ENCODE measurements around the gene BHLHE40.

The BHLHE40 gene

DNA sequence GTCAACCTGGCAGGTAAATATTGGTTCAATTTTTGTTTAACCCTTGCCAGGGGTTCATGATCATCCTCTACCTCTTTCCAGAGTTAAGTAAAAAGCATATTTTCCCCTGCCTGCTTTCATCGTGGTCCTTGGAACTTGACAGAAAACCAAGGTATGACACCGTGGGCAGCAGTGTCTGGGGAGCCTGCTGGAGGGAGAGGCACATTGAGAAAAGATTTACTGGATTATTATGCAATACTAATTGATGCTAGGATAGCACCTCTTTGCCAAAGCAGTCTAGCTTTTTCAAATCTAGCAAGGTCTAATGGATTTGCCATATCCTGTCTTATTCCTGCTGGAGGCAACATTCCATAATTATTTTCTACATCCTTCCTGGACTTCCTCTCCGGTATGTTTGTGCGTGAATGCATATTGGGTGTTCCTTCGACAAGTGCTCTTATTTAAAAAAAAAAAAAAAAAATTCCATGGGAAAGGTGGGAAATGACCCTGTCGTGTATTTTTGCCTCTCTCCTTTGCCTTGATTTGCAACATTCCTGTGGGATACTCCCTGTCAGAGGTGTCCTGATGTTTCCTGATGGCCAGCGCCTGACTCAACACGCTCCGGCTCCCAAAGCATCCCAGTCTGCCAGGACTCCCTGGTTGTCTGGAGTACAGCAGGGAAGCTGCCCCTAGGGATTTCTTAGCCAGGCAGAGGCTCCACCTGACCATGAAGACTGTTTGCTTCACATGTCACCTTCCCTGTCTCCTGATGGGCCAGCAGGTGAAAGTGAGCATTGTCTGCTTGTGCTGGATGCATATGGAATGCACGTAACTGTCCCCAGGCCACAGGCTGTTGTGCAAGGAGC is 6.3 kb downstream of the BHLHE40 start:
- no peak for DNase-seq

DNA sequence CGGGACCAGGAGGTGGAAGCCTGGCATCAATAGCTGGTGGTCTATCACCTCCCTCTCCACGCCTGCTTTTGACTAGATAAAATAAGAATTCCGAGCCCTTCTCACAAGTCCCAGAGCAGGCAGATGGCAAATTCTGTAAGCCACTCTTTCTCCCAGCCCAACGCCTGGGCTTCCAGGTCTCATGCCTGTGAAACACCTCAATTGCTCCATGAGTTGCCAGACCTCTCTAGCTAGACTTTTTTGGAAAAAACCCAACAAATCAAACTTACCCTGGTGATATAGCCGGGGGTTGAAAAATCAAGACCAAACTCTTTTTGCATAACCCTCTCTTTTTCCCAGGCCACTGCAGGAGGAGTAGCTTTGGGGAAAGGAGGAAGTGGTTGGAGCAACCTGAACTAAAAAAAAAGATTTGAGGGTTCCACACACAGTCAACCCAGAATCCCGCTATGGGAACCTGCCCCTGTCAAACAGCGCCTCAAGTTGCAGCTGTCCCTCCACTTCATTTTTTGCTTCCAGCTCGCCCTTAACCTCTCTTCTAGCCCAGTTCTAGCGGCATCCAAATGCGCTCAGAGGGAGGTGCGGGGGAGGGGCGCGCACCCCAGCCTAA is 7.0 kb downstream of the BHLHE40 start:
- no peak for DNase-seq

DNA sequence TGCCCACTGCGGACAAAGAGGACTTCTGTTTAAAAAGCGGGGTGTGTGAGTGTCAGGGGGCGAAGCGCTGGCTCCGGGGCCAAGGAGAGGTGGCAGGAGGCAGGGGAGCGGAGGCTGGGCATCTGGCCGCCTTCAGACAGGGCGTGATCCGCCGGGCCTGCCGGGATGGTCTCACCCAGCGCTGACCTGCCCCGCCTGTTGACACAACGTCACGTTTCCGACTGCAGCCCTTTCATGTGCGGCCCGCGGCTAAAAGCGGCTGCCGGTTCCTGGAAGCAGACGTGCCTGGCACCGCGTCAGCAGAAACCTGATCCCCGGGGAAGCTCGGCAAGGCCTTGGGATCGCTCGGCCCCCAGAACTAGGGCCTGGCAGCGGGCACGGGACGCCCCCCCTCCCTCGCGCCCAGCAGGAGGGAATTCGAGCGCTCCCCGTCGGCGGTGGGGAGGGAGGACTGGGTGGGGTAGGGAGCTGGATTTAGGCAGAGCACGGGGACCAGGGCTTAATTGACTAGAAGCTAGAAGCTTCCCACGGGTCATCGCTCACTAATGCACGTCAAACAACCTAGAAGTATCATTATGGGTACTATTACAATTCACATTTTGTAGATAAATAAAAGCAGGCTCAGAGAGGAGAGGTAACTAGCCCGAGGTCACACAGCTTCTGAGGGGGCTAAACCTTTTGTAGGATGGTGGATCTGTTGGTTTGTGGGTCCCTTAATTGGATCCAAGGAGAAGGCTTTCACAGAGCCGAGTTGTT is 7.7 kb downstream of the BHLHE40 start:
- peak; percentile 80 for DNase-seq

DNA sequence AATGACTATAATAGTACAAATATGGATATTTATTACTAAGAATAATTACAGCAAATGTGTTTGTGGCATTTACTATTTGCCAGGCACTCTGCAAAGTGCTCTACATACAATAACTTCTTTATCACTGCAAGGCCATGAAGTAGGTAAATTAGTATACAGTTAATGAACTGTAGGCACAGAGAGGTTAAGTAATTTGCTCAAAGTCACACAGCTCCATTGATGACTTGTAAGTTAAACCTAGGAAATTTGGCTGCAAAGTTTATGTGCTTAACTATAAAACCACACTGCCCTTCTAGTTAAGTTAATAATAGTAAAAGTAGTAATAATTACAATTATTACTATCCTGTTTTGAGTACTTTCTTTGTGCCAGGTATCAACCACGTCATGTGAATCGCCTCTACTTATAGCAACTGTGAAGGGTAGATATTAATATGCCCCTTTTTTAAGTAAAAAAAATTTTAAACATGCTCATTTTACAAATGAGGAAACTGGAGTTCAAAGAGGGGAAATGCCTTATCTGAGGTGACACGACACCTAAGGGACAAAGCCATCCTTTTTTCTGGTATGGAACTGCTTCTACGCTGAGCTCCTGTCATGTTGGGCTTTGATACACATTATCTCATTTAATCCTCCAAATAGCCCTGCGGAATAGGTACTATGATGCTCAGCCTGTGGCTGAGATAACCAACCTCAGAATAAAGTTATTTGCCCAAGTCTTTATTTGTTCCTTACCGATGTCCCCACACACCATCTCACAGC is 8.5 kb downstream of the BHLHE40 start:
- DNase-seq, result no peak

DNA sequence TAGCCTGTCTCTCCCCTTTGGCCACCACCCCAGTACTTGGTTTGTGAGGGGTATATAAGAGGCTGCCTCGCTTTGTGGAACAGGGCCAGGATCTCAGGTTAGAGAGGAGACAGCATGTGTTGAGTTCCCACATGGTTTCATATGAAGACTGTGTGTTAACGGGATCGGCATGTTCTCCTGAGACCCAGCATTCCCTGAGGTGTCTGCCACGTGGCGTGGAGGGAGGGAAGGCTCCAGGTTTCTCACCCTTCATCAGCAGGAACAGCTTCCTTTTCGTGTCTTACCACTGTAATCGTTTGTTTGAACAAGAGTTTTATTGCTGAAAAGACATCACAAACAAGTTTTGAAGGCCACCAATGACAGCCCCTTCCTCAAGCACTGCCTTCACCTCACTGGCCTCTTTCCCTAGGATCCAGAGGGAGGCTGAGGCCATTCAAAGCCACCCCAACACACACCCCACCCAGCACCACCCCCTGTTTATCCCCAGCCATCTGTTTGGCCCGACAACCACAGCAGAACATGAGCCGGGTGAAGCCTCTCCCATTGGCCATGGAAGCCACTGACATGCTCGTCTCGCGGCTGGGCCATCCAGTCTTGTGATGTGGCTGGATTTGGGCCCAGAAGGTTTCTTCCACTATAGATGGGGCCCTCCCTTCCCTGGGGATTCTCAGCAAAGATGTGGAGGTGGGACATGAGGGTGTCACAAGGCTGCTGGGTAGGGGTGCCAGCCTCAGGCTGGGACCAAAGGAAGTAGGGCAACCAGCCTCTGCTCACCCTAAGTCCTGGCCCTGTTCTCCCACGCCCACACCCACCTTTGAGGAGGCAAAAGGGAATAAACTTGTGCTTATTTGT is 10.0 kb downstream of the BHLHE40 start:
- DNase-seq, result no peak

DNA sequence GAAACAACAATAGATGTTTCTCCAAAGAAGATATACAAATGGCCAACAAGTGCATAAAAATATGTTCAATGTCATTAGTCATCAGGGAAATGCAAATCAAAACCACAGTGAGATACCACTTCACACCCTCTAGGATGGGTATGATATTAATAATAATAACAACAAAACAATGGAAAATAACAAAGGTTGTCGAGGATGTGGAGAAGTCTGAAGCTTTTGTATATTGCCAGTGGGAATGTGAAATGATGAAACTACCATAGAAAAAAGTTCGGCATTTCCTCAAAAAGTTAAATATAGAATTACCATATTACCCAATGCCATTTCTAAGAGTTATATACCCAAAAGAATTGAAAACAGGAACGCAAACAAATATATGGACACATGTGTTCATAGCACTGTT is 10.8 kb downstream of the BHLHE40 start:
- DNase-seq, result no peak

DNA sequence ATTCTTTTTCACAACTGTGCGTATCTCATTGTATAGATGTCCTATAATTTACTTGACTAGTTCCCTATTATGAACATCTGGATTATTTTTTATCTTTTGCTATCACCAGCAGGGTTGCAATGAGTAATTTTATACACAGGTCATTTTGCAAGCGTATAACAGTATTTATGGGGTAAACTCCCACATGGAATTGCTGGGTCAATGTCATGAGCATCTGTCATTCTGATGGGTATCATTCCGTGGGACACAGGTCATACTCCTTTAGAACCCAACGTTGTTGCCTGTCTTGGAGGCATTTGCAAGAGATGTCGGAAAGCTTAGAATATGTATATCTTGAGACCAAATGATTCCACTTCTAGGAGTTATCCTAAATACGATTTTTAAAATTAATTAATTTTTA is 12.9 kb downstream of the BHLHE40 start:
- DNase-seq, result no peak

DNA sequence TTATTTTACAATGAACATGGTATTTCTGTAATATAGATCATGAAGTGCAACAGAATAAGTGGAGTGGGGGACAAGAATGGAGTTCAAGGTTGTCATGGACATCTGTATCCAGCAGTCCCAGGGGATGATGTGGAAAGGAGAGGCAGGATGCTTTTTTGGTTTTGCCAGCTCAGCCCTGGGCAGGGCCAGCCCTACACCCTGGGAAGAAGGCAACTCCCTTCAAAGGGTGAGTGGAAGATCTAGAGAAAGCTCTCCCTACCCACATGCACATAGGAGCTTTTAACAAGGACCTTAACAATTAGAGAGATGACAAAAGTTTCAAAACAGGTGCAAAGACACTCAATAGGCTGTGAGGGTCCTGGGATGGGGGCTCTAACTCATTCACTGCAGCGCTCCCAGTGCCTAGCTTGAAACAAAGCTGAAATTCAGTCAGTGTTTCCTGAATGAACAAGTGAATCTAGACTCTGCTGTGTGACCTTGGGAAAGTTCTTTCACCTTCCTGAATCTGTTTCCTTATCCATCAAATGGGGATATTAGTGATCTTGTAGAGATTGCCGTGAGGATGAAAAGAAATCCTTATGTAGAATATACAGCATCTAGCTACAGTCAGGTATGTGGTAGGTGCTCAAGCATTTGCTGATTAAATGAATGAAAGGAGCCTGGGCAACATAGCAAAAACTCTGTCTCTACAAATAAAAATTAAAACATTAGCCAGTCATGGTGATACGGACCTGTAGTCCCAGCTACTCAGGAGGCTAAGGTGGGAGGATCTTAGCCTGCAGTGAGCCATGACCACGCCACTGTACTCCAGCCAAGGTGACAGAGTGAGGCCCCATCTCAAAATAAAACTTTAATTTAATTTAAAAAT is 14.3 kb downstream of the BHLHE40 start:
- no peak for DNase-seq

DNA sequence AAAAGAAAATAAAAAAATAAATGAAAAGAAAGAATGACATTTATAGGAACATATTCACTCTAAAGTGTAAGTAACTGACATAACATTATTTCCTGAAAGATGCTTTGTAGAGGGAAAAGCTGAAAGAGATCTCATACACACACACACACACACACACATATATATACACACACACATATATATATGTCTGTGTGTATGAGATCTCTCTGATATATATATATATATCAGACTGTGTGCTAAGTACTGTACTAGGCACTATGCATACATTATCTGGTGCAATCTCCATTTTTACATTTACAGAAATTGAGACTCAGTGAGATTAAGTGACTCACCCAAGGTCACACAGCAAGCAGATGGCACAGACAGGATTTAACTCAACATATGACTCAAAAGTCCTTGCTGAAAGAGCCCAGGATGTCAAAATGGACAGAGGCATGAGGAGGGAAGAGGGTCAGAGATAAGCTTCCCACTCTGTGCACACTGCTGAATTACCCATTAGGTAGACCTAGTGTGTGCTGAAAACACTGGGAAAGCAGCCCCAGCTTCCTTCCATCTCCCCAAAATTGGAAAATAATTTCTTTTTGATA is 15.0 kb downstream of the BHLHE40 start:
- DNase-seq, result no peak

DNA sequence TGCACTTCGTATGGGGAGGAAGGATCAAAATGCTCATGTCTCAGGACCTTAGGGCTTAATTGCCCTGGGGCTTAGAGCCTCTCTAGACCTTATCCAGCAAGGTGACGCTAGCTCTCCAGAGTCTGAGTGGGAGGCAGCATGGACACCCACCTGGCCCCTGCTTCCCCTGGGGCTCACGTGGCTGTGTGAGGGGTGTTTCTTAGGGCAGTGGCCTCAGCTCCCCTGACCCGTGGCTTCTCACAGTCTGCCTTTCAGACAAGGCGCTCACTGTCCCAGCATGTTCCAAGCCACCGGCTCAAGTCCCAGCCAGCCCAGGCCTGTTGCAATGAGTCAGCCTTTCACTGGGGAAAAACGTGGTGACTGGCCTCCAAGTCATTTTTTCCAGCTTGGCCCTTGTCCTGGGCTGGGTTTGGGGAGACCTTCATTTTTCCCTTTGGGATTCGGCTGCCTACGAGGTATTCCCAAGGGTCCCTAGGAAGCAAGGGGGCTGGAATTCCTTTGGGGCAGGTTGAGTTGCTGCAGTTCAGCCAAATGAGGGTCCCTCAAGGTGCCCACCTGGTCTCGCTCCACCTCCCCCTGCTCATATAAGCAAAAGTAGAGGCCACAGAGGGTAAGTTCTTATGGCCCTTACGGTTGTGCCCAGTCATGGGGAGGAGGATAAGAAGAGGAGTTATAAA is 15.7 kb downstream of the BHLHE40 start:
- no peak for DNase-seq

DNA sequence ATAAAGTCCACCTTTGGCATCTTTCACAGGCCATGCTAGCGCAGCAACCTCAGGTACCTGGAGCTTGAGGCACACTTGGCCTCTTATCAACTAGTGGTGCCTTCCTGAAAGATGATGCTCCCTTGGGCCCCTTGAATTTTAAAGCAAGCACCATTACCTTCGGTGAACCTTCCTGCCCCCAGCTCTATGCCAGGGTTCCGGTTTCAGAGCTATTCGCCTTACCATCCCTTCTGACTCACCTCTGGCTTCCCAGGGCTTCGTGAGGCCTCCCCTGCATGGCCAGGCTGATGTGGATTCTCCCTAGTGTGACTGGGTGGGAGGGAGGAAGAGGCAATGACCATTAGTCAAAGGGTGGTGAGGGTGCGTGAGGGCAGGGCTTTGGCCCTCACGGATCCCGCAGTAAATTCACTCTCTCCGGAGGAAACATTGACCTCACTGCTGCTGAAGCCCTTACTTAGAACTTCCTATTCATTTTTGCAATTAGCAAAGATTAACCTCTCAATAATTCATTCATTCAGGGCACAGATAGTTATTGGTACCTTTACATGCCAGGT is 16.3 kb downstream of the BHLHE40 start:
- DNase-seq, result no peak

DNA sequence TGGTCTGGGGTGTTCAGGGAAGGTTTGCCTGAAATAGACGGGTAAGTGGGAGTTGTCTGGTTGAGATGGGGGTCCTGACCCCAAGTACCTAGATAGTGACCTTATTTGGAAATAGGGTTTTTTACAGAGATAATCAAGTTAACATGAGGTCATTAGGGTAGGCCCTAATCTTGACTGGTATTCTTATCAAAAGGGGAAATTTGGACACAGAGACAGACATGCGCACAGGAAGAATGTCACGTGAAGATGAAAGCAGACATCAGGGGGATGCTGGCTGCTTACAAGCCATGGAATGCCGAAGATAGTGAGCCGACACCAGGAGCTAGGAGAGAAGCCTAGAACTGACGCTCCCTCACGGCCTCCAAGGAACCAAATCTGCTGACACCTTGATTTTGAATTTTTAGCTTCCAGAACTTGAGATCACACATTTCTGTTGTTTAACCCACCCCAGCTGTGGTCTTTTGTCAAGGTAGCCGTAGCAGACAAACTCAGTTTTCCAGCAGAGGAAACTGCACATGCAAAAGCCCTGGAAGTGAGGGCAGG is 17.1 kb downstream of the BHLHE40 start:
- DNase-seq, result no peak

DNA sequence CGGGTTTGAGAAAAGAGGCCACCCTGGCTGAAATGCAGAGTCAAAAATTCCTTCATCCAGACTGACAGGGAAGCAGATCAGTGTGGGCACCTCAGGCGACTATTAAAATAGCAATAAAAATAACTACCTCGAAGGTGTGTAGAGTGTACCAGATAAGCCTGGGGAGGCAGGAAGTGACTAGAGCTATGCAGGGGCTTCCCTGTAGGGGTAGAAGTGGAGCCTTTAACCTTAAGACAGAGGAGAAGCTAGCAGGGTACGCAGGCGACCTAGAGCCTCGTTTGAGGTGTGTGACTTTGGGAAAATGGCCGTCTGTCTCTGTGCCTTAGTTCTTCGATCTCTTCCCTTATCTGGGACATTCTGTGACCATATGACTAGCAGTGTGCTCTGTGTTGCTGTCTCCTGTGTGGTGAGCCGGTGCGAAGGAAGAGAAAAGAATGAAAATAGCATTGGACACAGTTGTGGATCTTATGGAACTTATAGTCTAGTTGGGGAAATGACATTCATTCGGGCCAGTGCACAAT is 17.6 kb downstream of the BHLHE40 start:
- DNase-seq, result no peak

DNA sequence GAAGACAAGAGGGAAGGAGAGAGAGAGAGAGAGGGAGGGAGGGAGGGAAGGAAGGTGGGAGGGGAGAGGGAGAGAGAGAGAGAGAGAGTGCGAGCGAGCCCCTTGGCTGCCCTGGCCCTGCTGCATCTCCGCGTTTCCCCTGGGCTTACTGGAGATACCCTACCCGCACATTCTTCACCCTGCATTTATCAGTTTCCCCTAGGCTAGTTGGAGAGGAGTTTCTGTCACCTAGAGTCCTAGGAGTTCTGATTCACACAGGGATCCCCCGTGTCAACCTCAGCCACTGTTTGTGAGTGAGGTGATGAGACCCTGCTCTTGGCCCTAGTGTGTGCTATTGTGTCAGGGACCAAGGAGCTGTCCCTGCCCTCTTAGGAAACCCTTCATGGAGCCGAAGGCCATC is 18.7 kb downstream of the BHLHE40 start:
- DNase-seq, result no peak

DNA sequence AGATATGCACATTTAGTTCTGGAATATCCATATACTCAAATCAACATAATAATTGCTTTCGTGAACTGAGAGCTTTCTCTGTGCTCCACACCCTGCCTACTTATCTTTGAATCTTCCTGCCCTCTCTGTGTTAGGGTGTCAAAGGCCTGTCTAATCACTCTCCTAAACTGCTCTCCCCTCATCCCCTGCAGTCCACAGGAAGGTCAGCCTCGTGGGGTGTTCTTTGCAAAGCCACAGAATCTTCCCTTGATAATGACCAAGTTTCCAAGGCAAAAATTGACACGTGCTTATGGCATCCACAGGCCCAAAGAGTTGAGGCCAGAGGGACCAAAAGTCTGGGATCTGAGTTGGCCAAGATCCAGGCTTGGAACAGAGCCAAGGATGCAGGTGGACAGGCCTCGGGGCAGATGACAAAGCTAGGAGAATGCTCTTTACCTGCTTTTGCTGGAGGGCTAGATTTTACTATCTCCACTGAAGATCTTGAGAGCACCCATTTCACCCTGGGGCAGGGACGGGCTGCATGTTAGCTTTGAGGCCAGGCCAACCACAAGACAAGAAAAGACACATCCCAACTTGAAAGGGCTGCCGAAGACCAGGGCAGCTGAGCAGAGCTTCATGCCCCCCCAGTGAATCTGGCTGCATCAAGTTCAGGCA is 20.4 kb downstream of the BHLHE40 start:
- DNase-seq, result no peak

DNA sequence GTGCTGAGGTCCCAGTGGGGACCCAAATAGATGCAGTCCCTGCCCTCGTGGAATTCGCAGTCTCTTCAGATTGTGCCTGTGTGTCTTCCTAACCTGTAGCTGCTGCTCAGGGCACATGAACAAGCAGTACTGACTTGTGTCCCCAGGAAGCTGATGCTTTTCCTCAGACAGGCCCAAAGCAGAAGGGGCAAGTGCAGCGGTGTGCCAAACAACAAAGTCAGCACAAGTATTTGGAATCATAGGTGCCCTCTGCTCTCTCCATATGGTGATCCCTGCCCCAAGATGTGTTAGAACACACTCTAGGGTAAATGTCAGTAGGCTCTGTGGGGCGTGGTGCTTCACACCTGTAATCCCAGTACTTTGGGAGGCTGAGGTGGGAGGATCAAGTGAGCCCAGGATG is 21.9 kb downstream of the BHLHE40 start:
- no peak for DNase-seq

DNA sequence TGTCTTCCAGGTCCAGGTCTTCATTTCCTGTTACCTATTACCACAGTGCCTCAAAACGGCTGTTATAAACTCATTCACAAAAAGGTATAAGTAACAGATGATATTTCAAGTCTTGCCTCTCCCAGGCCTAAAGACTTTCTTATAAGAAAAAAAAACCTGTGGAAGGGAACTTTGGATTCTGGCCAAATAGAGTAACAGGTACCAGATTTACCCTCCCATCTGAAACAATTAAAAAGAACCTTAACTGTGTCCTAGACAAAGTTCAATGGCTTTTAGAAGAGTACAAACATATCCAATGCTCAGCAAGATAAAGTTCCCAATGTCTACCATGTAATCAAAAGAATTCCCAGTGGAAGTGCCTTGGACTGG is 22.6 kb downstream of the BHLHE40 start:
- DNase-seq, result no peak

DNA sequence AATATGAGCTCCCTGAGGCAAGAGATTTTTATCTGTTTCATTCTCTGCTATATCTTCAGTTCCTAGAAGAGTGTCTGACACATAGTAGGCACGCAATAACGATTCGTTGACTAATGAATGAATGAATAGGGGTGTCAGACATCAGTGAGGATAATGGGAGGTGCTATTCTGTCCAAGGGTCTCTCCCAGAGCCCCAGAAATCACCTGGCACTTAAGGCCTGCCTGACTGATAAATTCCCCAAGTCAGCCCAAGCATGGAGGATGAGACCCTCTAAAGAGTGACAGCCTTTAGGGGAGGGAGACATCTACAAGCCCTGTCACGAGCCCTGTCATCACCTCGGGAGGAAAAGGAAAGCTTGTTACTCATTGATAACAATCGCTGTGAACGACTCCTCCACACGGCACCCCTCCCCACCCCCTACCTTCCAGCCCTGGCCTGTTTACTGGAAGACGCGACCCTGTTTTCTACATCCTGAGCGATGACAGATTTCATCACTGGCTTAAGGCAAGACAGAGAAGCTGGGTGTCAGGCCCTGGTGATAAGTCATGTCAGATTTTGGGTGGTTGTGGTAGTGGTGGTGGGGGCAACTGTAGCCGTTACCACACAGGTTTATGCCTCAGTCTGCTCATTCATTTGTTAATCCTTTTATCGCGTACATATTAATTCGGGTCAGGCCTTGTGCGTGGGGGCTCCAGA is 23.1 kb downstream of the BHLHE40 start:
- DNase-seq, result no peak
